Measurements from ENCODE around the gene ZFYVE28.

The ZFYVE28 gene

GRCh38 chr4:2274320-2275043 lies 144.0 kb downstream of the ZFYVE28 start:
- no peak for DNase-seq (ENCODE audit: extremely low read depth, low read depth)
- TF ChIP-seq, protein P1, sequence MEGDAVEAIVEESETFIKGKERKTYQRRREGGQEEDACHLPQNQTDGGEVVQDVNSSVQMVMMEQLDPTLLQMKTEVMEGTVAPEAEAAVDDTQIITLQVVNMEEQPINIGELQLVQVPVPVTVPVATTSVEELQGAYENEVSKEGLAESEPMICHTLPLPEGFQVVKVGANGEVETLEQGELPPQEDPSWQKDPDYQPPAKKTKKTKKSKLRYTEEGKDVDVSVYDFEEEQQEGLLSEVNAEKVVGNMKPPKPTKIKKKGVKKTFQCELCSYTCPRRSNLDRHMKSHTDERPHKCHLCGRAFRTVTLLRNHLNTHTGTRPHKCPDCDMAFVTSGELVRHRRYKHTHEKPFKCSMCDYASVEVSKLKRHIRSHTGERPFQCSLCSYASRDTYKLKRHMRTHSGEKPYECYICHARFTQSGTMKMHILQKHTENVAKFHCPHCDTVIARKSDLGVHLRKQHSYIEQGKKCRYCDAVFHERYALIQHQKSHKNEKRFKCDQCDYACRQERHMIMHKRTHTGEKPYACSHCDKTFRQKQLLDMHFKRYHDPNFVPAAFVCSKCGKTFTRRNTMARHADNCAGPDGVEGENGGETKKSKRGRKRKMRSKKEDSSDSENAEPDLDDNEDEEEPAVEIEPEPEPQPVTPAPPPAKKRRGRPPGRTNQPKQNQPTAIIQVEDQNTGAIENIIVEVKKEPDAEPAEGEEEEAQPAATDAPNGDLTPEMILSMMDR (IDR thresholded peaks at IDR 0.05; ENCODE audit: low read depth, low read length): no peak

GRCh38 chr4:2273657-2274319 lies 144.7 kb downstream of the ZFYVE28 start:
- TF ChIP-seq, protein P1 (IDR thresholded peaks at IDR 0.05; ENCODE audit: low read depth, low read length): no peak
- no peak for DNase-seq (ENCODE audit: extremely low read depth, low read depth)

GRCh38 chr4:2273221-2273620 lies 145.2 kb downstream of the ZFYVE28 start:
- no peak for DNase-seq (ENCODE audit: extremely low read depth, low read depth)
- TF ChIP-seq, protein P1 (IDR thresholded peaks at IDR 0.05; ENCODE audit: low read depth, low read length): no peak

GRCh38 chr4:2272828-2273120 lies 145.7 kb downstream of the ZFYVE28 start:
- TF ChIP-seq, protein P1 (IDR thresholded peaks at IDR 0.05; ENCODE audit: low read depth, low read length): no peak
- no peak for DNase-seq (ENCODE audit: extremely low read depth, low read depth)

- TF ChIP-seq, protein P1 (IDR thresholded peaks at IDR 0.05; ENCODE audit: low read depth, low read length): no peak
- DNase-seq (ENCODE audit: extremely low read depth, low read depth): no peak
Measured at GRCh38 chr4:2272026-2272827, 146.2 kb downstream of the ZFYVE28 start.

GRCh38 chr4:2271279-2272025 lies 147.0 kb downstream of the ZFYVE28 start:
- TF ChIP-seq, protein P1 (IDR thresholded peaks at IDR 0.05; ENCODE audit: low read depth, low read length): no peak
- no peak for DNase-seq (ENCODE audit: extremely low read depth, low read depth)

Data from AG09319 (cell line).